K562 (cell line): Measurements from ENCODE around the gene TAF1D. TPM values are rescaled to one million over a fixed set of nuclear protein-coding genes. Genes with fewer than 3 reads are reported as not detected.
A peak's percentile ranks its signal among the peaks of the same experiment; 100 is the strongest.

Experiments used
- CXXC5 ChIP-seq: fragments of 250-450 bp; sonication (Bioruptor Pico); IDR thresholded peaks from 2 replicates; pipeline ENCODE4 v1.8.0; 2022; ENCODE audit warnings: inconsistent platforms, mild to moderate bottlenecking, moderate library complexity
- RB1 ChIP-seq: fragments of 450-650 bp; IDR thresholded peaks from 2 replicates; pipeline ENCODE4 v1.6.1; 2017; ENCODE audit warnings: low read depth, mild to moderate bottlenecking
- SIN3A ChIP-seq, 2 experiments: fragments of 150-350 bp in 1 of 2; IDR thresholded peaks; 2 replicates each; pipeline ENCODE4 v1.6.1; 2011 to 2016; ENCODE audit warnings: borderline replicate concordance in 2 of 2, low read depth in 2 of 2, low read length in 2 of 2, mild to moderate bottlenecking in 2 of 2, moderate library complexity in 2 of 2; ENCODE audit not compliant: control insufficient read depth in 1 of 2
- TOE1 ChIP-seq, 2 experiments: fragments of 450-650 bp in 1 of 2; sonication (generic) in 1 of 2; formaldehyde crosslinking in 1 of 2; IDR thresholded peaks; 2 replicates each; pipeline versions ENCODE4 v1.7.1 to v1.8.0; 2016 to 2022; ENCODE audit warnings: borderline replicate concordance in 2 of 2, mild to moderate bottlenecking in 2 of 2, antibody characterized with exemption in 1 of 2, inconsistent platforms in 1 of 2, low read depth in 1 of 2, missing genetic modification reagents in 1 of 2, moderate library complexity in 1 of 2
- ZNF175 ChIP-seq: fragments of 200-800 bp; sonication (Bioruptor generic); IDR thresholded peaks from 2 replicates; pipeline ENCODE4 v1.6.1; 2016; ENCODE audit warnings: low read depth, mild to moderate bottlenecking, missing genetic modification characterization, missing compliant biosample characterization
- ZNF347 ChIP-seq: fragments of 450-650 bp; formaldehyde crosslinking; IDR thresholded peaks from 2 replicates; pipeline ENCODE4 v1.4.0; 2020; ENCODE audit warnings: low read depth, mild to moderate bottlenecking, moderate library complexity
- ZNF512 ChIP-seq: IDR thresholded peaks from 2 replicates; pipeline ENCODE4 v1.6.1; 2016; ENCODE audit warnings: missing genetic modification characterization, missing compliant biosample characterization
- polyA plus RNA-seq, 8 experiments: library from polyadenylated mRNA; depleted of rRNA in 4 of 8; stranded (reverse) in 5 of 8; unstranded in 3 of 8; fragments of >200 nt; fragmentation: Nextera tagmentation in 2 of 8; fragmentation: Illumina TruSeq in 1 of 8; extraction: Ambion mirVana in 2 of 8; extraction: Trizol in 1 of 8; gene quantifications; 2 replicates each; pipeline versions ENCODE4 v1.2.1 to v1.2.3, GENCODE V29; 2011 to 2014; ENCODE audit warnings: inconsistent platforms in 1 of 8, missing spikeins in 1 of 8
- total RNA-seq, 7 experiments: library from RNA; depleted of rRNA in 6 of 7; stranded (reverse); fragments of >200 nt in 6 of 7; fragmentation: Illumina TruSeq in 2 of 7; extraction: Trizol in 2 of 7; gene quantifications; 2 replicates each; pipeline versions ENCODE4 v1.2.1 to v1.2.3, GENCODE V29; 2011 to 2021; ENCODE audit warnings: low replicate concordance in 1 of 7
- TF ChIP-seq, protein P1 (sequence below): fragments of 250-450 bp; sonication (Bioruptor Pico); IDR thresholded peaks from 2 replicates; pipeline ENCODE4 v1.5.0; 2020; ENCODE audit warnings: mild to moderate bottlenecking

TAF1D gene
- total and polyA plus RNA-seq, 9 of the 15 experiments (the other 6 are each of a cell fraction or from before 2014, with no cell fraction given), result 122 to 347 (median 250) TPM

GRCh38 chr11:93783765-93784144 is 42.5 kb upstream of the TAF1D start (continued):
- peak; percentile 48 for TF ChIP-seq CXXC5 (CRISPR knock-in tag)
- 0 out of 2 replicates have a peak, but pooled peaks have one; percentile 16 for TF ChIP-seq ZNF175 (CRISPR knock-in tag)
- 0 out of 4 replicates have a peak, but pooled peaks of 1 of the 2 experiments have one; percentile 23 for TF ChIP-seq SIN3A (IDR thresholded peaks at IDR 0.05; ENCODE audit: borderline replicate concordance in 2 of 2, control insufficient read depth in 1 of 2, low read depth in 2 of 2, low read length in 2 of 2)
- TF ChIP-seq, protein P1, sequence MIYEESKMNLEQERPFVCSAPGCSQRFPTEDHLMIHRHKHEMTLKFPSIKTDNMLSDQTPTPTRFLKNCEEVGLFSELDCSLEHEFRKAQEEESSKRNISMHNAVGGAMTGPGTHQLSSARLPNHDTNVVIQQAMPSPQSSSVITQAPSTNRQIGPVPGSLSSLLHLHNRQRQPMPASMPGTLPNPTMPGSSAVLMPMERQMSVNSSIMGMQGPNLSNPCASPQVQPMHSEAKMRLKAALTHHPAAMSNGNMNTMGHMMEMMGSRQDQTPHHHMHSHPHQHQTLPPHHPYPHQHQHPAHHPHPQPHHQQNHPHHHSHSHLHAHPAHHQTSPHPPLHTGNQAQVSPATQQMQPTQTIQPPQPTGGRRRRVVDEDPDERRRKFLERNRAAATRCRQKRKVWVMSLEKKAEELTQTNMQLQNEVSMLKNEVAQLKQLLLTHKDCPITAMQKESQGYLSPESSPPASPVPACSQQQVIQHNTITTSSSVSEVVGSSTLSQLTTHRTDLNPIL, result no peak
- no peak for TF ChIP-seq ZNF512
- TF ChIP-seq RB1, result peak; percentile 29; the same call in 1 of the 2 replicates
- TF ChIP-seq ZNF347 (CRISPR knock-in tag), result no peak
- peak; percentile 54; the same call in 1 of the 2 replicates for TF ChIP-seq TOE1 (IDR thresholded peaks at IDR 0.05; ENCODE audit: borderline replicate concordance)
- no peak for TF ChIP-seq TOE1 (CRISPR knock-in tag; IDR thresholded peaks at IDR 0.05; ENCODE audit: borderline replicate concordance, low read depth)
